HEK293 (cell line): ENCODE results near the gene SPNS1.

Source experiments
- CTCF ChIP-seq: fragments of 450-650 bp; formaldehyde crosslinking; IDR thresholded peaks from 2 replicates; pipeline ENCODE4 v1.5.1; 2016; ENCODE audit warnings: missing biosample characterization, missing genetic modification characterization
- REST ChIP-seq: fragments of 450-650 bp; formaldehyde crosslinking; IDR thresholded peaks from 2 replicates; pipeline ENCODE4 v1.5.1; 2016; ENCODE audit warnings: missing biosample characterization, missing genetic modification characterization
- ZBTB20 ChIP-seq: fragments of 450-650 bp; formaldehyde crosslinking; IDR thresholded peaks from 2 replicates; pipeline ENCODE4 v1.5.1; 2016; ENCODE audit warnings: missing biosample characterization, missing genetic modification characterization
- ZNF18 ChIP-seq: fragments of 450-650 bp; formaldehyde crosslinking; IDR thresholded peaks from 2 replicates; pipeline ENCODE4 v1.5.1; 2016; ENCODE audit warnings: missing biosample characterization, missing genetic modification characterization

GRCh38 chr16:29014561-29015069 lies 40.0 kb downstream of the SPNS1 start:
- TF ChIP-seq ZBTB20 (tag by site-specific recombination) (no peak), REST (tag by site-specific recombination) (no peak), CTCF (no peak), ZNF18 (no peak)
